ENCODE data around the gene LRRC52.

DNA sequence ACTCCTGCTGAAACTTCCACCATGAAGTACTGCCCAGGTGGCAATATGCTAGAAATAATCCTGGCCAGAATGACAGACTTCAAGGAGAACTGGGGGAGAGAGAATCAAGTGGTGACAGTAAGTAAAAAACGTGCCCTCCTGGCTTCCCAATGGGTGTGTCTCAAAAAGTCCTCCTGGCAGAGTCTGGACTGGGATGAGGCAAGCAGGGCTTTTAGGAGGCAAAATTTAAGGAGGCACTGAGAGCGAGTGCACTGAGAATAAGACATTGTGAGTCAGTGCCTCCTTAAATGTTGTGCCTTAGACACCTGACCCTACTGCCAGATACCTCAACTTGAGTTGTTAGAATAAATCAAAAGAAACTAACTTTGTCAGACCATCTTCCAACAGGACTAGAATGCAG lies 2.2 kb downstream of the LRRC52 start:
- no peak for TF ChIP-seq CTCF (IDR thresholded peaks at IDR 0.05)
- TF ChIP-seq POLR2A (IDR thresholded peaks at IDR 0.05) = no peak
